Pancreas (tissue), 10 donors: Measurements from ENCODE around the gene TM6SF1. TPM values are rescaled to one million over a fixed set of nuclear protein-coding genes. Genes with fewer than 3 reads are reported as not detected.

ENCODE experiments used
- ATAC-seq, 4 donors: fragments of 200-7000 bp; cut with Tn5 transposase; one replicate each; pipeline versions ENCODE4 v1.8.0 to v1.9.1; 2020; ENCODE audit warnings: mild to moderate bottlenecking in 4 of 4, moderate library complexity in 4 of 4
- DNase-seq, 6 donors: peaks; one replicate each; pipeline ENCODE4 v3.0.0-alpha.2; 2020
- FAIRE-seq: peaks from 2 replicates; lab custom pipeline; 2012; peaks lifted over from hg19 to GRCh38; lab: Jason Lieb, UNC
- H3K27ac ChIP-seq, 4 donors: fragments of 200-600 bp; sonication (generic); 1 replicate in 3 of 4; 2 replicates in 1 of 4; pipeline versions ENCODE4 v1.5.0 to v1.8.0; 2020
- H3K27me3 ChIP-seq, 4 donors: fragments of 200-600 bp; one replicate each; pipeline ENCODE4 v1.8.0; 2021
- H3K36me3 ChIP-seq, 3 donors: fragments of 200-600 bp; sonication (generic) in 1 of 3; one replicate each; pipeline versions ENCODE4 v1.5.0 to v1.8.0; 2020 to 2021
- H3K4me1 ChIP-seq, 3 donors: fragments of 200-600 bp; one replicate each; pipeline ENCODE4 v1.8.0; 2021
- H3K4me3 ChIP-seq, 4 donors: fragments of 200-600 bp; sonication (generic) in 2 of 4; one replicate each; pipeline versions ENCODE4 v1.5.0 to v1.8.0; 2020 to 2021
- H3K9me3 ChIP-seq, 4 donors: fragments of 200-600 bp; one replicate each; pipeline ENCODE4 v1.8.0; 2021
- WGBS, 2 donors: extraction: QIAGEN DNeasy Blood & Tissue Kit; methylation state at CpG; one replicate each; pipeline ENCODE4 v1.1.7; 2013; 5-methylcytosine and 5-hydroxymethylcytosine counted together
- intact Hi-C, 3 donors: fragments of 100-400 bp; cut with DNase I; formaldehyde crosslinking; loops; one replicate each; pipeline versions ENCODE4 v1.11.1 to v1.14.2; 2022
- polyA plus RNA-seq, 2 donors: library from polyadenylated mRNA; stranded (reverse); fragments of 200-250 nt; gene quantifications; one replicate each; pipeline ENCODE4 v1.2.3, GENCODE V29; 2013
- total RNA-seq, 6 donors: library from RNA; stranded (reverse); fragmentation: NEBNext Ultra II Directional in 4 of 6; extraction: Animal tissue kit (Norgen Biotek cat#: 25700) in 4 of 6; gene quantifications; one replicate each; pipeline versions ENCODE4 v1.2.1 to v1.2.4, GENCODE V29; 2021 to 2023
- TF ChIP-seq, protein P1 (sequence below), 4 donors: fragments of 200-600 bp; sonication (generic) in 3 of 4; IDR thresholded peaks; one replicate each; pipeline versions ENCODE4 v1.5.0 to v1.8.0; 2021; ENCODE audit warnings: antibody characterized with exemption in 4 of 4
- donor health status: healthy with polysubstance abuse.
- donor health status: DM: no; HTN: no; CAD: no; lungs with moderate emphysema.
- donor health status: DM: no; HTN: no; CAD: no.
- donor health status: control.
- donor health status: control.
- donor health status: Bipolar disorder and iron deficiency.
- donor health status: DM: yes; HTN: yes; CAD: no.
- donor health status: DM: no; HTN: no; CAD: no.
- donor health status: DM: no; HTN: no; CAD: no.
- donor health status: DM: yes; HTN: yes; CAD: no.

Gene TM6SF1
- total and polyA plus RNA-seq, 8 donors: 0.19 to 6.0 (median 1.0) TPM

DNA sequence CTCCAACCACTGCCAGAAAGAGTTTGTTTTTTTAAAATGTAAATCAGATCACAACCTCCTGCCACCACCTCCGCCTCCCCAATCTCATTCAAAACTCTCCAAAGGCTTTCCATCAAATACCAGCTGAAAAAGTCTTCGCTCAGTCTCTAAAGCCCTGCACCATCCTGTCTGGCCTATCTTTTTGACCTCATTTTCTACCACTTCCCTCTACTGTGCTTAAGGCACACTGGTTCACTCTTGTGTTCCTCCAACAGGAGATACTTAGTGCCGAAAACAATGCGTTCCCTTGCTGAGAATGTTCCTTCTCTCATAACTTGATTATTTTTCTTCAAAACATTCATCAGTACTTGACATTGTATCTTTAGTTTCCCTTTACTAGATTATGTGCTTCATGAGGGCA lies 43.9 kb upstream of the TM6SF1 start:
- peak overlapping the region in 1 of 4 donors; percentile 19 for H3K27ac ChIP-seq
- TF ChIP-seq, protein P1, sequence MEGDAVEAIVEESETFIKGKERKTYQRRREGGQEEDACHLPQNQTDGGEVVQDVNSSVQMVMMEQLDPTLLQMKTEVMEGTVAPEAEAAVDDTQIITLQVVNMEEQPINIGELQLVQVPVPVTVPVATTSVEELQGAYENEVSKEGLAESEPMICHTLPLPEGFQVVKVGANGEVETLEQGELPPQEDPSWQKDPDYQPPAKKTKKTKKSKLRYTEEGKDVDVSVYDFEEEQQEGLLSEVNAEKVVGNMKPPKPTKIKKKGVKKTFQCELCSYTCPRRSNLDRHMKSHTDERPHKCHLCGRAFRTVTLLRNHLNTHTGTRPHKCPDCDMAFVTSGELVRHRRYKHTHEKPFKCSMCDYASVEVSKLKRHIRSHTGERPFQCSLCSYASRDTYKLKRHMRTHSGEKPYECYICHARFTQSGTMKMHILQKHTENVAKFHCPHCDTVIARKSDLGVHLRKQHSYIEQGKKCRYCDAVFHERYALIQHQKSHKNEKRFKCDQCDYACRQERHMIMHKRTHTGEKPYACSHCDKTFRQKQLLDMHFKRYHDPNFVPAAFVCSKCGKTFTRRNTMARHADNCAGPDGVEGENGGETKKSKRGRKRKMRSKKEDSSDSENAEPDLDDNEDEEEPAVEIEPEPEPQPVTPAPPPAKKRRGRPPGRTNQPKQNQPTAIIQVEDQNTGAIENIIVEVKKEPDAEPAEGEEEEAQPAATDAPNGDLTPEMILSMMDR (IDR thresholded peaks at IDR 0.05): no peak
- WGBS, 2 donors: 92 to 98% methylated on average over 4 of the region's 4 CpGs
- ATAC-seq (no peak), FAIRE-seq (no peak), DNase-seq (no peak)
- no peaks in the 10 kb centered on the region for H3K36me3 ChIP-seq
- peaks cover 14 to 38% (median 19%) of the 10 kb centered on the region in 3 donors for H3K4me1 ChIP-seq
- H3K27me3 ChIP-seq: no peaks in the 10 kb centered on the region
- no peaks in the 10 kb centered on the region for H3K9me3 ChIP-seq
- intact Hi-C loops: no loop called here
- no peak overlapping the region for H3K4me3 ChIP-seq

DNA sequence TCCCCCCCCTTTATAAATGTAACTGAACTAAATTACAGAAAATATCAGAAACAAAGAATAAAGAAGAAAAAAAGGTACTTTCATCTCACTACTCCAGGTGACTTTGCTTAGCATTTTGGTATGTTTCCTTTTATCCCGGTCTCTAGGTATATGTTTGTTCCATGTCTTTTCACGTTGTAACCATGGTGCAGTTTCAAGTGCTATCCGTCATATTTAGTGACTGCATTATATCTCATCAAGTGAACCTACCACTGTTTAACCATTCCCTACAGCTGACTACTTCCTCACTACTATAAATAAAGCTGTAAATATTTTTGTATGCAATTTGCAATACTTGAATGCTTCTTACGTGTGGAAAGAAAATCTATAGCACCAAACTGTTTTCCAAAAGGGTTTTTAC lies 42.6 kb upstream of the TM6SF1 start:
- Histone ChIP-seq H3K27ac (no peak overlapping the region), H3K36me3 (no peaks in the 10 kb centered on the region), H3K9me3 (no peaks in the 10 kb centered on the region), H3K27me3 (no peaks in the 10 kb centered on the region), H3K4me3 (peak overlapping the region in 2 of 4 donors; percentile 83 to 100), H3K4me1 (peaks cover 14 to 38% (median 19%) of the 10 kb centered on the region in 3 donors)
- no peak for FAIRE-seq
- 25 to 38% methylated on average over 4 of the region's 4 CpGs for WGBS, 2 donors
- peak in 1 of 4 donors; percentile 12 for ATAC-seq
- TF ChIP-seq, protein P1 (IDR thresholded peaks at IDR 0.05): no peak
- DNase-seq: no peak
- intact Hi-C loops: no loop called here

DNA sequence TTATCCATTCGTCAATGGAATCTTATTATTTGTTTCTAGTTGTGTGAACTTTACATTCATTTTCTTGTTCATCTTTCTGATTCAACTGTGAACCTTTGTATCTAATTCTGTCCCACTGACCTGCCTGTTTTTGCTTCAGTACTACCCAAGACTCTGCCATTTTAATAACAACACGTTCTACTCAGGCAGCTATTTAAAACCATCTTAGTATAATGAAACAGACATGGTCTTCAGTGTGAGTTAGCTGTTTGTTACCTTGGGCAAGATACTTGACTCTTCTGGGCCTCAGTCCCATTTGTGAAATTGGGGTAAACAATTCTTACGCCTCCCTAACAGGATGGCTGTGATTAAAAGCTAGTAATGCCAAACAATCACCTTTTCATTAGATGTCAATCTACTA lies 42.0 kb upstream of the TM6SF1 start:
- Histone ChIP-seq H3K9me3 (no peaks in the 10 kb centered on the region), H3K27ac (no peak overlapping the region), H3K27me3 (no peaks in the 10 kb centered on the region), H3K4me3 (peak overlapping the region in 3 of 4 donors; percentile 83 to 100 (median 96)), H3K4me1 (peaks cover 14 to 38% (median 19%) of the 10 kb centered on the region in 3 donors), H3K36me3 (no peaks in the 10 kb centered on the region)
- FAIRE-seq (no peak), ATAC-seq (no peak), DNase-seq (no peak)
- WGBS, 2 donors: 11% methylated on average over 3 of the region's 3 CpGs
- intact Hi-C loops: no loop called here
- TF ChIP-seq, protein P1 (IDR thresholded peaks at IDR 0.05): no peak

DNA sequence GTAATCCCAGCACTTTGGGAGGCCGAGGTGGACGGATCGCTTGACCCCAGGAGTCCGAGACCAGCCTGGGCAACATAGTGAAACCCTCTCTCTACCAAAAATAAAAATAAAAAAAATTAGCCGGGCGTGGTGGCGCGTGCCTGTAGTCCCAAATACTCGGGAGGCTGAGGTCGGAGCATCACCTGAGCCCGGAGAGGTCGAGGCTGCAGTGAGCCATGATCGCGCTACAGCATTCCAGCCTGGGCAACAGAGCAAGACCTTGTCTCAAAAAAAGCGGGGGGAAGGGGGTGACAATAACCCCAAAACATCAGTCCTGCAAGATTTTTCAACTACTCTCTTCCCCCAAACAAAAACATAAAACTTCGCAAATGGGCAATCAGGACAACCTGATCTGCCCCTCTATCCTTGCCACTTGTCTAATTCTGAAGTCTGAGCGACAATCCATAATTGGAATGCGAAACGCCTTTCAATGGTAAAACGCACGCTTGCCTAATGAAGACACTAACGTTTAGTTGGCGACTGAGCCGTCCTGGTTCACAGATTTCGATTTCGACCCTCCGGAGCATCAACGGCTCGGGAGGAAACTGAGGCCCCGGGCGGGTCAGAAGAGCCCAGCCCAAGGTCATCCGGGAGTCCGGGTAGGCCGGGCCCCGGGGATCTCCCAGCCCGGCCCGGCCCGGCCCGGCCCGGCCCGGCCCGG lies 41.3 kb upstream of the TM6SF1 start:
- WGBS, 2 donors: 5 to 6% methylated on average over 40 to 42 of the region's 42 CpGs
- no peak for ATAC-seq

More for the DNA sequence above, 41.3 kb upstream of the TM6SF1 start:
- no peaks in the 10 kb centered on the region for H3K27me3 ChIP-seq
- no peaks in the 10 kb centered on the region for H3K36me3 ChIP-seq
- FAIRE-seq (no peak), DNase-seq (no peak)
- H3K9me3 ChIP-seq: no peaks in the 10 kb centered on the region
- intact Hi-C loops: no loop called here
- H3K27ac ChIP-seq: peak overlapping the region; percentile 72 to 92 (median 85)
- H3K4me3 ChIP-seq: peak overlapping the region; percentile 83 to 100 (median 94)
- H3K4me1 ChIP-seq: peaks cover 14 to 38% (median 19%) of the 10 kb centered on the region in 3 donors
- TF ChIP-seq, protein P1 (IDR thresholded peaks at IDR 0.05): no peak
